Fibroblast of skin of right biceps (primary cell): Measurements from ENCODE around the gene NDUFV2.
A peak's percentile ranks its signal among the peaks of the same experiment; 100 is the strongest.

Source experiments
- DNase-seq: peaks from one replicate; pipeline ENCODE4 v3.0.0-alpha.2; 2013

The NDUFV2 gene

DNA sequence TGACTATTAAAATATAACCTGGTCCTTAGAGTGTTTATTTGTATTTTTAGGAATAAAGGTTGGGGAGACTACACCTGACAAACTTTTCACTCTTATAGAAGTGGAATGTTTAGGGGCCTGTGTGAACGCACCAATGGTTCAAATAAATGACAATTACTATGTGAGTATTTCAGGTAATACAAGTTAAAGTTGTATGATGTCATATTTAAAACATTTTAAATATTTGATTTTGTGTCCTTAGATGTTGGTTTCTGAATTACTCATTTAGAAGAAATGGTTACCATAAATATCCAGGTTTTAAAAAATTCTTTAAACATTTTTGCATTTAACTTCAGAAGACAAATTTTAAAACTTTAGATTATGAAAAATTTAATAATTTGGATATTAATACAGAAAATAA is 22.3 kb downstream of the NDUFV2 start:
- DNase-seq: no peak

DNA sequence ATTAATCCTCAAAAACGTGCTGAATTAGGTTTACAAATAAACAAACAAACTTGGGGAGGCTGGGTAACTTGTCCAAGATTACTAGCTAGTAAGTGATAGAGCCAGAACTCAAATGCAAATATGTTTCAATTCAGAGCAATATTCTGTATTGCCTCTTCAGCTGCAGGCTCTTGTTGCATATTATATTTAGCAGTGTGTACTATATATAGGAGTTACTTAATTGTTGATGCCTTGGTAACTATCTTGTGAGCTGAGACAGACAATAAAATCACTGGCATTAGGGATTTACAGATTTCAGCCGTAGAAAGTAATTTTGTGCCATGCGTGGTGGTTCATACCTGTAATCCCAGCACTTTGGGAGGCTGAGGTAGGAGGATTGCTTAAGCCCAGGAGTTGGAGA is 23.8 kb downstream of the NDUFV2 start:
- DNase-seq: no peak

DNA sequence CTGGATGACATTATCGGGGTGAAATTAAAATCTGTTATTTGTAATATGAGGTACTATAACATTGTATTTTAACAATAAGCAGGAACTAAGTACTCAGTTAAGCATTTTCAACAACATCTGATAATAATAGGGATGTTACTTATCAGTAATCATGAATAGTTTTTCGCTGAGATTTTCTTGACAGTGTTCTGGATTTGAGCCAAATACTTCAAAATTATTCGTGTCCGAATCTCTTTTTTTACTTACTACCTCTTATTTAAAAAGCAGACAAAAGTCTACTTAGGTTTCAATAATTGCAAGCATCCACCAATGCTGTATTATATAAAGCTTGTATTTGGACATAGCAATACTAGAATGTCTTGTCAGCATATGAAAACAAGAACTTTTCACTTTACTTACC is 27.7 kb downstream of the NDUFV2 start:
- DNase-seq: no peak

DNA sequence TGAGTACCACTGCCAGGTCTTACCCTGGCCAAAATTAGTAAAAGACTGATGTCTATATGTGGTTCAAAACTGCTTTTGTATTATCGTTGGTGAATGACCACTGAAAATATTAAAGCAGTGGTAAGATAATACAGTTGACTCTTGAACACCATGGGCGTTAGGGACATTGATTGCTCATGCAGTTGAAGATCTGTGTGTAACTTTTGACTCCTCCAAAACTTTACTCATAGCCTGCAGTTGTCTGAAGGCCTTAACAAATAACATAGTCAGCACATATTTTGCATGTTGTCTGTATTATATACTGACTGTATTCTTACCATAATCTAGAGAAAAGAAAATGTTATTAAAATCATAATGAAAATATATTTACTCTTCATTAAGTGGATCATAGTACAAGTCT is 28.3 kb downstream of the NDUFV2 start:
- no peak for DNase-seq

DNA sequence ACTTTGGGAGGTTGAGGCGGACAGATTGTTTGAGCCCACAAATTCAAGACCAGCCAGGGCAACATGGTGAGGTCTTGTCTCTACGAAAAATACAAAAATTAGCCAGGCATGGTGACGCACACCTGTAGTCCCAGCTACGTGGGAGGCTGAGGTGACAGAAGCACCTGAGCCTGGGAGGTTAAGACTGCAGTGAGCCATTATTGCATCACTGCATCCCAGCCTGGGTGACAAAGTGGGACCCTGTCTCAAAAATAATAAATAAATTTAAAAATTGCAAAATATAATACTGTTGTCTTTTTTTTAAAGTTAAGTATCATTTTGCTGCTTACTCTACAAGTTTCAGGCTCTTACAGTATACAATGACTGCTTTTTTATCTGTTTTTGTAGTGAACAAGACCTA is 30.1 kb downstream of the NDUFV2 start:
- no peak for DNase-seq

DNA sequence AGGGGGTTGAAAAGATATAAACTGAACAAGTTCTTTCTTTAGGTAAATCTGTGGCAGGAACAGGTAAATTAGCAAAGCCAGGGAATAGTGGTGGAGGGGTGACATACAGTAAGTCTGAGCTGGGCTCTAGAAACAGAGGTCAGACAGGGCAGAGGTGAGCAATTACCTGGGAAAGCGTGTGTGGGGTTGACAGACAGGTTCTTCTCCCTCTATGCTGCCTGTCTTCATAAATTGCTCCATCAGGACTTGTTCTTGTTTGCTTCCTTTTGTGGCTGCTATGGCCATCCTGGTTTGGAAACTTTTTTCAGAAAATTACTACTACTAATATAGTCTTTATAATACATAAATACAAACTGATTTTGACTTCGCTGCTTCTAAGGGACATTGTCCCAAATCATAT is 30.7 kb downstream of the NDUFV2 start:
- no peak for DNase-seq

DNA sequence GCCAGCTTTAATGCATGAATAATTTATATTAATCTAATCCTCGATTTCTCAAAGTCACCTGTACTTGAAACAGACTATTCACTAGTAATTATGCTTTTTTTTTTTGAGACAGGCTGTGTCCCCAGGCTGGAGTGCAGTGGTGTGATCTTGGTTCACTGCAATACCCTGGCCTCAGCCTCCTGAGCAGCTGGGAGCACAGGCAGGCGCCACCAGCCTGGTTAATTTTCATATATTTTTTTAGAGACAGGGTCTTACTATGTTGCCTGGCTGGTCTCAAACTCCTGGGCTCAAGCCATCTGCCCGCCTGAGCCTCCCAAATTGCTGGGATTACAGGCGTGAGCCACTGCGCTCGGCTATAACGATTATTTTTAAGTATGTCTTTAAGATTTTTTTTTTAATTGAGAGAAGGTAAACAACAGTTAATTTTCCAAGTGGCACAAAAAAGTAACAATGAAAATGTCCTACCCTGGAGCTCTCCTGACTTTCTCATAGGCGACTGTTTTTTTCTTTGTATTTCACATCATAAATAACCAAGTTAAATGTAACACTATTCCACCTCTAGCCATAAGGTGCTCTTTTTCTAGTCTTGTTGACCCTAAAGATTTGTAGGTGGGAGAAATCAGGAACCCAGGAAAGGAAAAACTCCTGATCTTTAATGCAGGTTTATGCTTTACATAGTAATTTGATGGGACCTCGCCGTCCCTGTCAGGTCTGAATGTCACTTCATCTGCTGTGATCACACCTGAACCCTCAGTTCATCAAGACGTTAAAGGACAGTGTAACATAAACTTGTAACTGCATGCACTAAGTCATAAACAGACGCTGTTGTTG is 32.8 kb downstream of the NDUFV2 start:
- no peak for DNase-seq

DNA sequence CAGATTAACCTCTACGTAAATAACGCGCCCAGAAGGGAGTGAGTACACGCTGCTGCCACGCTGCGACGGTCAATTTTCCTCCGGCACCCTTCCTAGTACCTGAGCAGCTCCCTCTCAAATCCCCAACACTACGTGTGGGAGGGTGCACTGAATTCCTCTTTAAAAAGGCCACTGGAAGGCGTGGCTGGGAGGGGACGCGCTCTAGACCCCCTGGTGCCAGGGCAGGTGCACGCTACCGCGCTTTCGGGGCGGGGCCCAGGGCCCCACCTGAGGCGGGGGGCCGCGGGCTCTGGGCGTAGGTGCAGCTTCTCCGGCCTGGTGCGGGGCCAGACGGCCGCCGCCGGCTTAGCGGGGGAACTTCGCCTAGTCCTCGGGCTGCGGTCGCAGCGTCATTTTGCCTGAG is 33.4 kb downstream of the NDUFV2 start:
- no peak for DNase-seq

DNA sequence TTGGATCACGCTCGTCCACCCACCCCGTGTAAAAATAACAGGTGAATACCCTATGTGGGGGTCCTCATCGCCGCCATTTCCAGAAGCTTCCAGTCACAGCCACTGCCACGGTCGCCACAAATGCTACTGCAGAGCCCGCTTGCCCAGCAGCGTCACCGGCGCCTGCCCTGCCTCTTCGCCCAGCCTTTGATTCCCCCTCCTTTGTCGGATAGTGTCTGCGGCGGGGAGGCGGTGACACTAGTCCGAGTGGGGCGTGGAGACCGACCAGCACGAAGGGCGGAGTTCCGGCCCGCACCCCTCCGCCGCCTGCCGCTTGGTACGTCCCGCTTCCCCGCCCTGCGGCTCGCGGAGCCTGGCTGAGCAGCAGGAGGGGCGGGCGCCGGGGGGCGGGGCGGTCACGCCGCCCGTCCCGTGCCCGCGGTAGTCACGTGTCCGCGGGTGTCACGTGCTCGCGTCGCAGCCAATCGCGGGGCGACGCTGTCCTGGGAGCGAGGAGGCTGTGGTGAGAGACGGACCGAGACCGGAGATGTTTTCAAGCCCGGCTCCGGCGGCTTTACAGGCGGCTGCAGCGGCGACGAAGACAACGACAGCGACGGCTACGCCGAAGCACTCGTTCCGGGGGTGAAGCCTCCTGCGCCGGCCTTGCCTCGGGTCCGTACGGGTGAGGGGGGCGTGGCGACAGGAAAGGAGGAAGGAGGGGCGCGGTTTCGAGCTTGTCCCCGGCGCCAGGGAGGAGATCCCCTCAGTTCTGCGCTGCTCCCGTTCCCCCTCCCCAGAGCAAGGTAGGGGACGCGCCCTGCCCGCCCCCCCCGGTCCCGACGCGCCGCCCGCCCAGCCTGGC is 34.0 kb downstream of the NDUFV2 start, which contains the start of gene ANKRD12:
TSS of gene ANKRD12 (plus strand) at position 467 of the 841 bp plus-strand sequence. CDS start 45,652 bp downstream, outside the sequence.
- peak; percentile 97 for DNase-seq

DNA sequence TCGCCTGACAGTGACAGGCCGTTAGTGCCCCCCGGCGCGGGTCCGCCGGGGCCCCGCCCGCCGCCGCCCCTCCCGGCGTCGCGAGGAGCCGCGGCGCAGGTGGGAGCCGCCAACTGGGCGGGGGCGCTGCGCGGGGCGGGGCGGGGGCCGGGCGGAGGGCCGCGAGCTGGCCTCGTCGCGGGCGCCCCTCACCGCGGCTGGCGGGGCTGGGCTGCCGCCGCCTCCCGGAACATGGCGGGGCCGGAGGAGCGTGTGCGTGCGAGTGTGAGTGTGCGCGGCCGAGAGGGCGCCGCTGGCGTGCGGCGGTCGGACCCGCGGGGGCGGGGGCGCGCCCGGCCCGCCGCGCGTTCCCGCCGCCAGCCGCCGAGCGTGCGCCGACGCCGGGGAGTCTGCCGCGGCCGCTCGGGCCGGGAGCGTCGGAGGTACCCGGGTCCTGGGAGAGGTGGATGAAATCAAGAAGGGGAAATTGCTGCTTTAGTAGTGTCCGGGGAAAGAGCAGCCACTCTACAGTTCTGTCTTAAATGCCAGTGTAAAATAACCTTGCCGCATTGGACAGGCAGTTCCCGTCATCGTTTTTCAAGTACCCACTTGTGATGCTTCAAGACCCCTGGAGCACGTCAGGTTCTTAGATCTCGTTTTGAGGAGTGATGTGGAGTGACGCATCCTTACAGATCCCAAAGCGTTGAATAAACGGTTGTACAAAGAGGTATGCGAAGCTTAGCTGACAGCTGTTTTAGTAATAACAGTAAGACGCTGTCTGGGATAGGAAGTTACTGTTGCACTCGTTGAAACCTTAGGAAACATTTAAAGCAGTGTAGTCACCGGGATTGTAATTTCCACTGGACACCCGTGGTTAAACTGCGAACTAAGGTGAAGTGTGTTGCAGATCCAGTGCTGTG is 34.9 kb downstream of the NDUFV2 start:
- peak; percentile 82 for DNase-seq

DNA sequence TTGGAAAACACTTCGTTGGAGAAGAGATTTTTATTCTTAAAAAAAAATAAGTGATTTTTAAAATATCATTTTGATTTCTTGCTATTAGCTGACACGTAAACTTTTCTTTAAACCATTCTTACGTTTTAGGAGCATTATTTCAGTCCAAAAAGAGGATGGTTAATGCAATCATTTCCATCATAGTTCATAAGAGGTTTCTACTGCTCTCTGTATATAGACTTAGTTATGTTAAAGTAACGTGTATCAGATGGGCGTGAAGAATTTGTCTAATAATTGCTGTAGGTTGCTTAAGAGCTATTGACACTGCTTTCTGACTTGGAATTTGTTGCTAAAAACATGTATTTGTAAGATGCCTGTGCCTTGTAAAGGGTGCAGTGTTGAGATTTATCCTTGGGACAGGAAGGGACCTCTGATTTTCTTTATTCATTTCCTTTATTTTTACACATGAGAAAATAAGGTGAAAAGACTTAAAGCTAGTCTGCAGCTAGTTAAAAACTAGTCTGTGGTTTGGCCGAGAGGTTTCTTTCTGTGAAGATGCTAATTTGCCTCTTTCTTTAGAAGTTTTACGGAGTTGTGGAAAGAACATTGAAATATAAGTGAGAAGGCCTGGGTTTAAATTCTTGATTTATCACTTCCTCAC is 37.0 kb downstream of the NDUFV2 start:
- no peak for DNase-seq

DNA sequence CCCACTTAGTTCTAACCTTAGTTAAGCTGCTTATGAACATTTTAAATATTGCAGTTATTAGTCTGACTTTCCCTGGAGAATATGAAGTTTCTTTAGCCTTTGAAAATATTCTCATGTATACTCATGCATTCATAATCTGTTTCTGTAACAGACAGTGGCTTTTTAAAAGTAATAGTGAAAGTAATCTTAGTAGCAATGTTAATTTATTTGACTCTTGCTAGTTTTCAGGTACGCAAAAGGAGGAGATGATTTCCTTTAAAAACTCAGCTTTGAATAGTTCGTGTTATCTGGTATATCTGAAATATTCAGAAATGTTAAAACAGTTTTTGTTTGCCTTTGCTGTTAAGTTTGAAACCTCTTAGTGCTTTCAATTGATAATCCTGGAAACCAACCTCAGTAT is 37.9 kb downstream of the NDUFV2 start:
- DNase-seq: no peak

DNA sequence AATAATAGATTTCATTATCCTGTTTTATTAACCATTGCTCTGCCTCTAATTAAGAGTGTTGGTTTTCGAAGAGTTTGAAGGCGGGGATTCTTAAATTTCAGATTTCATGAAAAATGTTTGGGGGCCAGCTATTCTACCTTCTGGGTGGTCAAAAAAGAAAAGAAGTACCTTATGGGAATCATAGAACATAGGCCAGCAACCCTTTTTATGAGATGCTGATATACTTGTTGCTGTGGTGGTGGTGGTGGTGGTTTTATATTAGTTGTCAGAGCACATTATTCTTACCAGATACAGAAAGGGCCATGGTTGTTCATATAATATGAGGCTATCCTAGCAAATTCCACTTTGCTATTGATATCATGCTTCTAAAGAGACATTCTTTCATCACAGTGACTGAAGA is 38.5 kb downstream of the NDUFV2 start:
- DNase-seq: no peak

DNA sequence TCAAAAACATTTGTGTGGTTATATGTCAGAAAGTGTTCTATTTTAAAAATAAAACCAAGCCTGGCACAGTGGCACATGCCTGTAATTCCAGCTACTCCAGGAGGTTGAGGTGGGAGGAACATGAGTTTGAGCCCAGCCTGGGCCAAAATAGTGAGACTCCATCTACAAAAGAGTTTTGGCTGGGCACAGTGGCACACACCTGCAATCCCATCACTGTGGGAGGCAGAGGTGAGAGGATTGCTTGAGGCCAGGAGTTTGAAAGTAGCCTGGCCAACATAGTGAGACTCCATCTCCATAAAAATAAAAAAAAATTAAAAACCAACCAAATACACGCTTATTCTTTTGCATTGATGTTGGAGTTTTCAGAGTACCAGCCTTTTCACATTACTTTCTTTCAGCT is 43.7 kb downstream of the NDUFV2 start:
- no peak for DNase-seq

DNA sequence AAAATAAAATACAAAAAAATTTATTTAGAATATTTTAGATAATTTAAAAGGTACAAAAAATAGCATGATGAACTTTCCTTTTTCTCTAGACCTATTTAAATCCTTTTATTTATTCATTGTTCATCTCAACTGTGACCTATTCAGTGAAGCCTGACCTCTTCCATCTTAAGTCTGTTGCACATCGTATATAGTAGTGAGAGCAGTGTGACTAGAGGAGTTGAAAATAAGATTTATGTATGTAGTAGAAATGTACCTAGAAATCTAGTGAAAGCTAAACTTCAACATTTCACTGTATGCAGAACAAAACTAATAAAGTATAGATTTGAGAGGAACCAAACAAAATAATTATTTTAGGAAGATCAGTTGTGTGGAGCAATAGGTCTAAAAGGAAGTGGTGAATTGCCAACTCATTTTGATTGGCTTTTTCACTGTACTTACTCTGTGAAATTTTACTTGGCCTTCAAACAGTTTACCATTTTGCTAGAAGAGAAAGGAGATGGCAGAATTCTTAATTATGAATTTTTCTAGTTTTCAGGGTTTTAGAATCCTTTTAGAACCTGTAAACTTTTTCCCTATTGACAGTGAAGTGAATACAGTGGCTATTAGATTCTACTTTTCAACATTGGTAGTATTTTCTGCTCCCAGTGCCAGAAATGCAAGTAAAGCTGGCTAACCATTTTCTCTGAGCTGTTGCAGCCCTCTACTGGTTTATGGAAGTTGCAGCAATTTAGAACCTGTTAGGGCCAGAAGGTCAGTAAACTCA is 45.1 kb downstream of the NDUFV2 start:
- peak; percentile 67 for DNase-seq

DNA sequence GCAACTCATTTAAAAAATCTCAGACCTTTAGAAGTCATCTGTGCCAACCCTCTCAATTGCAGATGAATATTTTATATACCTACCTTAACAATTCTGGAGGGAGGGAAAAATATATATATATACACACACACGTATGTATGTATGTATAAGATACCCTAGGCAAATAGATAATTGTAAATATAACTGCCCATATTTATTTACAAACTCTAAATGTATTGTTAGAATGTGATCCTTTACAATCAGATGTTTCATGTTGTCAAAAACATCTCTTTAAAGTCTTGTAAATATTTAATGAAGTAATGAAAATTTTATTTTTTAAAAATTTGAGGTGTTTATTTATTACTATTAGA is 45.7 kb downstream of the NDUFV2 start:
- no peak for DNase-seq

DNA sequence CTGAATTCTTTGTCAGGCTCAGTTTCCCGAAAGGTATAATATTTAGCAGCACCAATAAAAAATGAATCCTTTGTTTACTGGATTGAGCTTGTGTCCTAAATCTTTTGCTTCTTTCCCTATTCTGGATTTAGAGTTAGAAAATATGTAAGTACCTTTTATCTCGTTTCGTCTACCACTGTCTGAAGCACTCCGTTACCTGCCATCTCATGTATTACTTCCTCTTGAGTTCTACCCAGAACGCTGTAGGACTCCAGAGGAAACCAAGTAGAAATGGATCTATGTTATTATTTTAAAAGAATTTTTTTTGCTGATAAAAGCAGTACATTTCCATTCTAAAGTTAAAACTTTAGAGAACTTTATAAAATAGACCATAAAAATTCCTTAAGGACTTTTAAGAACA is 47.6 kb downstream of the NDUFV2 start:
- DNase-seq: no peak

DNA sequence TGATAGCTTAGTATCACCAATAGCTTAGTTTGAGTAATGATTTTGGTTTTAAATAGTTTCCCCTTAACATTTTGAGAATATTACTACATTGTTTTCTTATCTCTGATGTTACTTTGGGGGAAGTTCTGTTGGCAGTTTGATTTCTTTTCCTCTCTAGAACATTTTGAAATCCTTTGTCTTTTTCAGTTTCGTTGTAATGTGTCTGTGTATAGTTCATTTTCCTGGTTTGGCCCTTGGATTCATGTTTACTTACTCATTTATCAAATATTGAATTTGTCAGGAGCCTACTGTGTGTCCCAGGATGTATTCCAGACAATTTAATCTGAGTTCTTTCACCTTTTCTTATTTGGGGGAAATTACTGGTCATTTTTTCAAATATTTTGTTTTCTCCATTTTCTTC is 50.8 kb downstream of the NDUFV2 start:
- no peak for DNase-seq

DNA sequence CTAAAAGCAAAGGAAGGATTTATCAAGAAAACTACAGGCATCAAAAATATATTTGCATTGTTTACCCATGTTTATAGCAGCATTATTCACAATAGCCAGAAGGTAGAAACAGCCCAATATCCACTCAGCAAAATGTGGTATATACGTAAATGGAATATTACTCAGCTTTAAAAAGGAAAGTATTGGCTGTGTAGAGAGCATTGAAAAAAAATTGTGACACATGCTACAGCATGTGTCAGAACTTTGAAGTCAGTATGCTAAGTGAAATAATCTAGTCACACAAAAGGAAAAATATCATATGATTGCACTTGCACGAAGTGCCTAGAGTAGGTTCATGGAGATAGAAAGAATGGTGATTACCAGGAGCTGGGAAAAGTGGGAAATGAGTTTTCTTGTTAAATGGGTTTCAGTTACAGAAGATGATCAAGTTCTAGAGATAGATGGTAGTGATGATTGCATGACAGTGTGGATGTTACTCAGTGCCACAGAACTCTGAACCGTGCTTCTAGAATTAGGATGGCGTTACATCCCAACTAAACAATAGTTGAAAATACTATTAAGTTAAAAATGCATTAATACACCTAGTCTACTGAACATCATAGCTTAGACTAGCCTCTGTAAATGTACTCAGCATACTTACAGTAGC is 54.2 kb downstream of the NDUFV2 start:
- DNase-seq: no peak

DNA sequence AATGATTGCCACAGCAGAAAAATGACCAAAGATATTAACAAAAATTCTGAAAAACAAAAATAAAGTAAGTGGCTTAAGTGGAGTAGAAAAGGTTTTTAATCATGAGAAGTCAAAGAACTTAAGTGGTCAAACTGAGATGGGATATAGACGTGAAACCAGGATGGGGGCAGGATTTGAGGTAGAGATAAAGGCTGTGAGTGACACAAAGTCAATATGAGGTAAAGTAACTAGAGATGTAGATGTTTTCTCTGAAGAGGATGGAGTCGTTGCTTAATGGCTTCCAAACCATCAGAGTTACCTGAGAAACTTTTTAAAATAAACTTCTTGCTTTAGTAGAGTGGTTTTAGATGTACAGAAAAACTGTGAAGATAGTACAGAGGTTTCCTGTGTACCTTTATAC is 55.3 kb downstream of the NDUFV2 start:
- DNase-seq: no peak

DNA sequence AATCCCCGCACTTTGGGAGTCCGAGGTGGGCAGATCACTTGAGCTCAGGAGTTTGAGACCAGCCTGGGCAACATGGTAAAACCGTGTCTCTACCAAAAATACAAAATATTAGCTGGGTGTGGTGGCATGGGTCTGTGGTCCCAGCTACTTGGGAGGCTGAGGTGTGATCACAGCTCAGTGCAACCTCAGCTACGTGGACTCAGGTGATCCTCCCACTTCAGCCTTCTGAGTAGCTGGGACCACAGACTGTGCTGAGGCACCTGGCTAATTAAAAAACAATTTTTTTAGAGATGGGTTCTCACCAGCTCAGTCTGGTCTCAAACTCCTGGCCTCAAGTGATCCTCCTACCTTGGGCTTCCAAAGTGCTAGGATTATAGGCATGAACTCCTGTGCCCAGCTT is 57.5 kb downstream of the NDUFV2 start:
- no peak for DNase-seq
